ENCODE data around the gene TGDS. TPM values are rescaled to one million over a fixed set of nuclear protein-coding genes. Genes with fewer than 3 reads are reported as not detected.

Gene TGDS
- total RNA-seq, 4 donors from 2014 or later: 5.8 to 19.6 (median 8.8) TPM

DNA sequence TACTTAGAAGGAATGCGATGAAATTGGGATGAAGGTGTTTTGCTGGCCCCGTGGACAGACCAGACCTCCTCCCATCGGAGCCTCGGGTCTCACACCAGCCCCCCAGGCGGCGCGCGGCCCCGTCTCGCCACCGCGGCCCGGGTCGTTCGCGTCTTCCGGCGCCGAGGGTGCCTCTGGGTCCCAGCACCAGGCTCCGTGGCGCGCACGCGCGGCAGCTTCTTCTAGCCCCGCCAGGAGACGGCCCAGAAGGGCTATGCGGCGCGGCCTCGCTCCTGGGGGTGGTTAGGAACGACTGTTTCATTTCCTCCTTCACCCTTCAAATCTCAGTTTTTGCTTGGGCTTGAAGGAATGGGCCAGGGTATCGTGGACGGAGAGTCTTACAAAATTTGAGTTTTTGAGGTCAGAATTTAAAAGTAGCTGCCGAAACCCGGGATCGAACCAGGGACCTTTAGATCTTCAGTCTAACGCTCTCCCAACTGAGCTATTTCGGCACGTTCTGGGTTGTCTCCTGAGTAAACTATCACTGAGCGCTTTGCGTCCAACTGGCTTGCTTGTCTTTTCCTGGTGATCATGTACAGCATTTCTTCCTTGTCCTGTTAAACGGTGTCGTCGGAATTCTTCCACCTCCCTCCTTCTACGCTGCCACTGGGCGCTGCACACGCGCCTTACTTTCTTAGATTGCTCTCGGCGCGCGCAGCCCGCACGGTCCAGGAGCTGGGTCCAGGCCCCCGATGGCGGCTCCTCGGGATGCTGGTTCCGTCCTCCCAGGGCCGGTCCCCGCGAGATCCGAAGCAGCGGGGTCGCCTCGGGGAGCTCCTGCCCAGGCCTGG, 46.5 kb downstream of the TGDS start:
- H3K4me3 ChIP-seq (ENCODE audit: low read depth, poor library complexity, severe bottlenecking): peak overlapping the region; percentile 56
- WGBS, 2 donors: 0 to 5% methylated on average over 56 to 64 of the region's 66 CpGs
- intact Hi-C loops (cut with DNase I; ENCODE audit: low total_unique reads): no loop called here
- TF ChIP-seq POLR2A (IDR thresholded peaks at IDR 0.05): peak in 1 of 2 donors; percentile 24
- TF ChIP-seq, protein P1, sequence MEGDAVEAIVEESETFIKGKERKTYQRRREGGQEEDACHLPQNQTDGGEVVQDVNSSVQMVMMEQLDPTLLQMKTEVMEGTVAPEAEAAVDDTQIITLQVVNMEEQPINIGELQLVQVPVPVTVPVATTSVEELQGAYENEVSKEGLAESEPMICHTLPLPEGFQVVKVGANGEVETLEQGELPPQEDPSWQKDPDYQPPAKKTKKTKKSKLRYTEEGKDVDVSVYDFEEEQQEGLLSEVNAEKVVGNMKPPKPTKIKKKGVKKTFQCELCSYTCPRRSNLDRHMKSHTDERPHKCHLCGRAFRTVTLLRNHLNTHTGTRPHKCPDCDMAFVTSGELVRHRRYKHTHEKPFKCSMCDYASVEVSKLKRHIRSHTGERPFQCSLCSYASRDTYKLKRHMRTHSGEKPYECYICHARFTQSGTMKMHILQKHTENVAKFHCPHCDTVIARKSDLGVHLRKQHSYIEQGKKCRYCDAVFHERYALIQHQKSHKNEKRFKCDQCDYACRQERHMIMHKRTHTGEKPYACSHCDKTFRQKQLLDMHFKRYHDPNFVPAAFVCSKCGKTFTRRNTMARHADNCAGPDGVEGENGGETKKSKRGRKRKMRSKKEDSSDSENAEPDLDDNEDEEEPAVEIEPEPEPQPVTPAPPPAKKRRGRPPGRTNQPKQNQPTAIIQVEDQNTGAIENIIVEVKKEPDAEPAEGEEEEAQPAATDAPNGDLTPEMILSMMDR (IDR thresholded peaks at IDR 0.05): no peak
- DNase-seq (ENCODE audit: low spot score in 2 of 2): peak; percentile 97 to 98

DNA sequence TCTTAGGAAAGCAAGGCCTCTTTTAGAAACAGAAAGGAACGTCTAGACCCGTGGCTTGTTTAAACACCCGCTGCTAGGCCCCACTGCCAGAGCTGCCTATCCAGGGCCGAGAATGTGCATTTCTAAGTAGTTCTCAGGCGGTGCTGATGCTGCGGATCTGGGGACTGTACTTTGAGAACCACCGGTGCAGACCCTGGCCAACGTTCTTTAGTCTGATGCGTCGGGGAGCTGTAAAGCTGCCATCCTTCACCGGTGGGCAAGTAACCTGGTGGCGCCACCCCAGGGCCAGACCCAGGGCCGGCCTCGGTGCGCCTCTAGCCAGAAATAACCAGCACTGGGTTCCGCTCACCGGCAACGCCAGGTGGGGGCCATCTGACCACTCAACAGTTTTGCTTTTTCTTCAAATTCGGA, 47.1 kb downstream of the TGDS start:
- peak overlapping the region; percentile 56 for H3K4me3 ChIP-seq (ENCODE audit: low read depth, poor library complexity, severe bottlenecking)
- peak in 1 of 2 donors; percentile 88 for DNase-seq (ENCODE audit: low spot score in 2 of 2)
- TF ChIP-seq, protein P1 (IDR thresholded peaks at IDR 0.05): no peak
- TF ChIP-seq POLR2A (IDR thresholded peaks at IDR 0.05): no peak
- 2 to 3% methylated on average over 19 of the region's 19 CpGs for WGBS, 2 donors
- intact Hi-C loops (cut with DNase I; ENCODE audit: low total_unique reads): no loop called here

DNA sequence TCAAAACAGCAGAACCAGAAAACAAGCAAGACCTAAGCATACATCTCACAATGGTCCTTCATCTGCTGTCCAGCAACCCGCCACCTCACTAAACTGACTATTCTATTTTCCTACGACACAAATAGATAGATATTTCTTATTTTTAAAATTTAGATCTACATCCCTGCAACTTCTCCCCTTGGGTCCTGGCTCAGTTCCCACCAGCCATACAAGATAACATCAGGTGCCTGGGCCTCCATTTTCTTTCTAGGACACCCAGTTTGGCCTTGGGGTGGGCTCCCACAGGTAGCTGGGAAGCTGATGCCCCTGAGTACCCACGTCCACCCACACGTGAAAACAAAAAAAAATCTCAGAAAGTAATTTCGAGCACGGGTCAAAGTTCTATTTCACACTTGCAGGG, 47.6 kb downstream of the TGDS start:
- no peak for DNase-seq (ENCODE audit: low spot score in 2 of 2)
- TF ChIP-seq POLR2A (IDR thresholded peaks at IDR 0.05): no peak
- TF ChIP-seq, protein P1 (IDR thresholded peaks at IDR 0.05): no peak
- intact Hi-C loops (cut with DNase I; ENCODE audit: low total_unique reads): no loop called here
- WGBS, 2 donors: 42 to 49% methylated on average over 6 of the region's 6 CpGs
- no peak overlapping the region for H3K4me3 ChIP-seq (ENCODE audit: low read depth, poor library complexity, severe bottlenecking)

DNA sequence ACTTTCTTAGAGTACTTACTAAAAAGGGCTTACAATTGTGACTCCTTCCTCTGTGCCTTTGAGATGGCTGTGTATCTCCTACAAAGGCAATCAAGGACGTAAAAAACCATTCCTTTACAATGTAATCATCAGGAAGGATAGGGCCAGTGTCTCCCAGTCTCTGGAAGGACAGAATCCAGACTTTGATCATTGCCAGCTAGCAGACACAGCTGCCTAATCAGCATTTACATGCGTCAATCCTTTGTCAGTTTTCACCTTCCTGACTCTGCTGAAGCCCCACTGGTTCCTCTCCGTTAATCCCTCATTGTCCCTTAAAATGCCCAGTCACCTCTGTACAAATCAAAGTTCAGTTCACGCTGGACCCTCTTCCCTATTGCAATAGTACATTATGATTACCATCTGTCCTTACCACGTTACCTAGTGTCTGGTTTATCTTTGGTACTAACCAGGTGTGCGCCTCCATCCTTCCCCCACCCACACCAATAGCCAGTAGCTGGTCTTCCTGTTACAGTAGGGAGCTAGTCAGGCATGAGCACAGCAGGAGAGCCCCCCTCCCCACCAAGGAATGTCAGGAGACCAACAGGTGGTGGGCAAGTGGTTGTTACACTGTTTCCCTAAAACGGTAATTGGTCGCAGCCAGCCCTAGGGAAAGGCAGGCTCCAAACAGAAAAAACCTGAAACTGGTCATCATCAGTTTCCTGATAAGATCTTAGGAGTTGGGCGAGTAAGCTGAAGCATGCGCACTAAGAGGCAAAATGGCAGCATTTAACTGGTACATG, 49.7 kb downstream of the TGDS start:
- intact Hi-C loops (cut with DNase I; ENCODE audit: low total_unique reads): no loop called here
- DNase-seq (ENCODE audit: low spot score in 2 of 2): no peak
- TF ChIP-seq, protein P1 (IDR thresholded peaks at IDR 0.05): no peak
- TF ChIP-seq POLR2A (IDR thresholded peaks at IDR 0.05): no peak
- WGBS, 2 donors: 88 to 90% methylated on average over 10 of the region's 10 CpGs
- H3K4me3 ChIP-seq (ENCODE audit: low read depth, poor library complexity, severe bottlenecking): no peak overlapping the region

DNA sequence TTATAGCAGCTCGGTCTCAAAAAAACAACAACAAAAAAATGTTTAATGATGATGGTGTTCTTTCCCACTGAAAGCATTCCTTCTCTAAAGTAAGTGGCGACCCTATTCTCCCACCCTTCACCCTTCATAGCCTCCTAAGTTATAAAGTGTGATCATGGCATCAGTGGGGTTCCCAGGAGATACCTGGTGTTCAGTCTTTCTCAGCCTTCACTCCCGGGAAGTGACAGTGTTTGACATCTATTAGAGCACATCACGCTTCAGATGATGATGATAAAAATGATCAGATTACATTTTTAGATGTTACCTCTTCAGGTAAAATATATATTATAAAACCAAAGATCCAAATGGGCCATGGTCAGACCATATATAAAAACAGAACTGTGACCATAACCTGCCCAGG, 51.0 kb downstream of the TGDS start:
- 87 to 94% methylated on average over 4 of the region's 4 CpGs for WGBS, 2 donors
- DNase-seq (ENCODE audit: low spot score in 2 of 2): no peak
- no peak for TF ChIP-seq POLR2A (IDR thresholded peaks at IDR 0.05)
- TF ChIP-seq, protein P1 (IDR thresholded peaks at IDR 0.05): no peak
- intact Hi-C loops (cut with DNase I; ENCODE audit: low total_unique reads): no loop called here
- H3K4me3 ChIP-seq (ENCODE audit: low read depth, poor library complexity, severe bottlenecking): no peak overlapping the region
